HepG2 (cell line): ENCODE data around the gene HECTD4. TPM values are rescaled to one million over a fixed set of nuclear protein-coding genes. Genes with fewer than 3 reads are reported as not detected.
A peak's percentile ranks its signal among the peaks of the same experiment; 100 is the strongest.

Experiments
- AGO2 ChIP-seq: fragments of 200-400 bp; formaldehyde crosslinking; optimal IDR thresholded peaks from 2 replicates; pipeline ENCODE3; 2017; ENCODE audit warnings: mild to moderate bottlenecking, low read depth, low read length, moderate library complexity
- ATF2 ChIP-seq: sonication (generic); formaldehyde crosslinking; IDR thresholded peaks from 2 replicates; pipeline ENCODE4 v1.4.0; 2020; ENCODE audit warnings: missing genetic modification reagents
- ATF7 ChIP-seq, 2 experiments: fragments of 450-650 bp in 1 of 2; sonication (generic) in 1 of 2; formaldehyde crosslinking in 1 of 2; IDR thresholded peaks; 2 replicates each; pipeline versions ENCODE4 v1.4.0 to v1.6.1; 2016 to 2020; ENCODE audit warnings: antibody characterized with exemption in 1 of 2, mild to moderate bottlenecking in 1 of 2, missing genetic modification reagents in 1 of 2
- BRD4 ChIP-seq: sonication (generic); formaldehyde crosslinking; IDR thresholded peaks from 2 replicates; pipeline ENCODE4 v1.4.0; 2020; ENCODE audit warnings: missing genetic modification reagents
- DMAP1 ChIP-seq: IDR thresholded peaks from 2 replicates; pipeline ENCODE4 v1.6.1; 2016
- EP300 ChIP-seq, 3 experiments: sonication (generic) in 1 of 3; formaldehyde crosslinking in 1 of 3; IDR thresholded peaks; 2 replicates each; pipeline versions ENCODE4 v1.5.1 to v1.6.1; 2011 to 2020; ENCODE audit warnings: low read depth in 2 of 3, low read length in 2 of 3, borderline replicate concordance in 1 of 3, improper control_type of control experiment in 1 of 3, mild to moderate bottlenecking in 1 of 3, missing genetic modification reagents in 1 of 3, moderate library complexity in 1 of 3
- HIVEP1 ChIP-seq: sonication (generic); formaldehyde crosslinking; IDR thresholded peaks from 2 replicates; pipeline ENCODE4 v1.4.0; 2020; ENCODE audit warnings: mild to moderate bottlenecking, missing genetic modification reagents
- HOXA3 ChIP-seq: sonication (generic); formaldehyde crosslinking; IDR thresholded peaks from 2 replicates; pipeline ENCODE4 v1.5.0; 2020; ENCODE audit warnings: missing genetic modification reagents
- KDM6A ChIP-seq: IDR thresholded peaks from 2 replicates; pipeline ENCODE4 v1.6.1; 2016; ENCODE audit warnings: low read depth
- KMT2A ChIP-seq: sonication (generic); formaldehyde crosslinking; IDR thresholded peaks from 2 replicates; pipeline ENCODE4 v1.4.0; 2020; ENCODE audit warnings: missing genetic modification reagents
- NAIF1 ChIP-seq: sonication (generic); formaldehyde crosslinking; IDR thresholded peaks from 2 replicates; pipeline ENCODE4 v1.5.0; 2020; ENCODE audit warnings: mild to moderate bottlenecking, missing genetic modification reagents, borderline replicate concordance
- NCOR1 ChIP-seq: fragments of 200-600 bp; sonication (generic); IDR thresholded peaks from 2 replicates; pipeline ENCODE4 v1.7.0; 2017; ENCODE audit warnings: antibody characterized with exemption, low read length, borderline replicate concordance
- NR2F6 ChIP-seq, 2 experiments: IDR thresholded peaks; 2 replicates each; pipeline ENCODE4 v1.6.1; 2016; ENCODE audit warnings: antibody characterized with exemption in 1 of 2, mild to moderate bottlenecking in 1 of 2
- SMAD1 ChIP-seq: sonication (generic); formaldehyde crosslinking; IDR thresholded peaks from 2 replicates; pipeline ENCODE4 v1.4.0; 2020; ENCODE audit warnings: missing genetic modification reagents, low read depth, mild to moderate bottlenecking, borderline replicate concordance
- SNAPC2 ChIP-seq: sonication (generic); formaldehyde crosslinking; IDR thresholded peaks from 2 replicates; pipeline ENCODE4 v1.8.1; 2022; ENCODE audit warnings: mild to moderate bottlenecking, missing genetic modification reagents
- TEAD3 ChIP-seq: optimal IDR thresholded peaks from 2 replicates; pipeline ENCODE3; 2016; ENCODE audit warnings: borderline replicate concordance
- ZFAT ChIP-seq: sonication (generic); formaldehyde crosslinking; conservative IDR thresholded peaks from 2 replicates; pipeline ENCODE4 v1.8.1; 2023; ENCODE audit warnings: missing genetic modification reagents, inconsistent platforms
- ZNF282 ChIP-seq: fragments of 450-650 bp; IDR thresholded peaks from 2 replicates; pipeline ENCODE4 v1.6.1; 2018; ENCODE audit not compliant: partially characterized antibody
- ZNF501 ChIP-seq: sonication (generic); formaldehyde crosslinking; IDR thresholded peaks from 2 replicates; pipeline ENCODE4 v1.5.1; 2020; ENCODE audit warnings: mild to moderate bottlenecking, moderate library complexity, missing genetic modification reagents
- ZNF574 ChIP-seq: sonication (generic); formaldehyde crosslinking; IDR thresholded peaks from 2 replicates; pipeline ENCODE4 v1.4.0; 2020; ENCODE audit warnings: missing genetic modification reagents
- ZNF678 ChIP-seq: sonication (generic); formaldehyde crosslinking; IDR thresholded peaks from 2 replicates; pipeline ENCODE4 v1.4.0; 2020; ENCODE audit warnings: mild to moderate bottlenecking, missing genetic modification reagents
- ZNF816 ChIP-seq: sonication (generic); formaldehyde crosslinking; IDR thresholded peaks from 2 replicates; pipeline ENCODE4 v1.8.0; 2022; ENCODE audit warnings: missing genetic modification reagents, mild to moderate bottlenecking, borderline replicate concordance
- polyA plus RNA-seq, 8 experiments: library from polyadenylated mRNA; depleted of rRNA in 3 of 8; stranded (reverse) in 7 of 8; unstranded in 1 of 8; fragments of >200 nt; fragmentation: Illumina TruSeq in 4 of 8; extraction: Trizol in 4 of 8; gene quantifications; 2 replicates each; pipeline versions ENCODE4 v1.2.1 to v1.2.3, GENCODE V29; 2011 to 2016; ENCODE audit warnings: low read depth in 4 of 8, missing spikeins in 1 of 8, mixed read lengths in 1 of 8; ENCODE audit not compliant: insufficient read depth in 1 of 8
- total RNA-seq, 5 experiments: library from RNA; depleted of rRNA; stranded (reverse); fragments of >200 nt; fragmentation: Illumina TruSeq; extraction: Trizol; gene quantifications; 2 replicates each; pipeline ENCODE4 v1.2.3, GENCODE V29; 2016; ENCODE audit warnings: low read depth in 1 of 5
- TF ChIP-seq, protein P1 (sequence below): sonication (generic); formaldehyde crosslinking; conservative IDR thresholded peaks from 2 replicates; pipeline ENCODE4 v1.4.0; 2020; ENCODE audit warnings: missing genetic modification reagents

HECTD4 gene
- total and polyA plus RNA-seq, 2 of the 13 experiments (the other 11 are each of a cell fraction or from before 2014, with no cell fraction given) = 9.0 to 11.4 TPM

DNA sequence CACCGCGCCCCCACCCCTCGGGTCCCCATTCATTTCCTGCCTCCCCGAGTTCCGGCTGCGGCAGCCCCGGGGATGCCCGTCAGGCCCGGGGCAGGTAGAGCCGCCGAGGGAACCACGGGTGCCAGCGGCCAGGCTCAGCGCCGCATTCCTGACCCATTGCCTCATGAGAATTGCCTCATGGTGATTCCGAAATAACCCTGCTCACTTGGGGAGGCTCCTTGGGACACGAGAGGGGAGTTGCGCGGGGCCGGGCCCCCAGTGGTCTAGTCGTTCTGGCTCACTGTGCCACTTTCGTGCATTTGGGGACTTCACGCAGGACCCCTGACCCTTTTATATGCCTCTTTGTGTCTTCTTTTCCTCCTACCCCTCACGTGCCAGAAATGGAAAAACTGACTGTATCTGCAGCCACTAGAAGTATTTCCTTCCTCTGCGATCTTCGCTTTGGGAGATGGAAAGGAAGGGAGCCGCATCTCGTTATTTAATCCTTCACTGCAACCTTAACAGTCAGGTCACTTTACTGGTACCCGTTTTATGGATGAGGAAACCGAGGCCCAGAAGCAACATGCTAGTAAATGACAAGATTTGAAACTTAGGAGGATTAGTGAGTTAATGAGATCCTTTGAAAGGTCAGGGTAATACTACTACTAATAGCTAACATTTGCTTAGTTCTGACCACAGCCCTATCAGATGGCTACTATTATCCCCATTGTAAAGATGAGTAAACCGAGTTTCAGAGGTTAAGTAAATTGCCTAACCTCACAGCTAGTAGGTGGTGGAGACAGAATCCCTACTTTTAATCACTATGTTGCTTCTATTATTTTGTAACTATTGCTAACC lies 37.3 kb upstream of the HECTD4 start (continued):
- no peak for TF ChIP-seq ZNF574 (CRISPR knock-in tag)
- TF ChIP-seq HIVEP1 = no peak
- no peak for TF ChIP-seq ZNF816
- peak in 1 of 2 experiments; percentile 24; a peak in 1 of 4 replicates for TF ChIP-seq EP300 (IDR thresholded peaks at IDR 0.05; ENCODE audit: low read depth in 2 of 2, low read length in 2 of 2)
- no peak for TF ChIP-seq EP300 (CRISPR knock-in tag; IDR thresholded peaks at IDR 0.05; ENCODE audit: borderline replicate concordance)
- TF ChIP-seq NCOR1 = no peak
- peak; percentile 1; the same call in 1 of the 2 replicates for TF ChIP-seq DMAP1 (CRISPR knock-in tag)
- TF ChIP-seq SNAPC2 = no peak
- peak; percentile 19 for TF ChIP-seq TEAD3 (CRISPR knock-in tag)
- no peak for TF ChIP-seq KDM6A
- TF ChIP-seq NAIF1 (CRISPR knock-in tag) = no peak
- no peak for TF ChIP-seq ZNF678 (CRISPR knock-in tag)
- no peak for TF ChIP-seq HOXA3 (CRISPR knock-in tag)
- TF ChIP-seq ATF7 (IDR thresholded peaks at IDR 0.05) = peak; percentile 63
- no peak for TF ChIP-seq ATF7 (CRISPR knock-in tag; IDR thresholded peaks at IDR 0.05)
- no peak for TF ChIP-seq SMAD1 (CRISPR knock-in tag)
- TF ChIP-seq ZNF282 = no peak
- no peak; the same call in 1 of the 2 replicates for TF ChIP-seq BRD4 (CRISPR knock-in tag)
- 0 out of 2 replicates have a peak, but pooled peaks have one; percentile 0 for TF ChIP-seq ZFAT
- TF ChIP-seq ZNF501 (CRISPR knock-in tag) = no peak
- TF ChIP-seq NR2F6 (IDR thresholded peaks at IDR 0.05) = no peak; the same call in 1 of the 2 replicates
- TF ChIP-seq NR2F6 (CRISPR knock-in tag; IDR thresholded peaks at IDR 0.05) = 0 out of 2 replicates have a peak, but pooled peaks have one; percentile 4
- peak; percentile 5 for TF ChIP-seq AGO2
- TF ChIP-seq KMT2A (CRISPR knock-in tag) = no peak
- TF ChIP-seq ATF2 (CRISPR knock-in tag) = 0 out of 2 replicates have a peak, but pooled peaks have one; percentile 20
- TF ChIP-seq, protein P1, sequence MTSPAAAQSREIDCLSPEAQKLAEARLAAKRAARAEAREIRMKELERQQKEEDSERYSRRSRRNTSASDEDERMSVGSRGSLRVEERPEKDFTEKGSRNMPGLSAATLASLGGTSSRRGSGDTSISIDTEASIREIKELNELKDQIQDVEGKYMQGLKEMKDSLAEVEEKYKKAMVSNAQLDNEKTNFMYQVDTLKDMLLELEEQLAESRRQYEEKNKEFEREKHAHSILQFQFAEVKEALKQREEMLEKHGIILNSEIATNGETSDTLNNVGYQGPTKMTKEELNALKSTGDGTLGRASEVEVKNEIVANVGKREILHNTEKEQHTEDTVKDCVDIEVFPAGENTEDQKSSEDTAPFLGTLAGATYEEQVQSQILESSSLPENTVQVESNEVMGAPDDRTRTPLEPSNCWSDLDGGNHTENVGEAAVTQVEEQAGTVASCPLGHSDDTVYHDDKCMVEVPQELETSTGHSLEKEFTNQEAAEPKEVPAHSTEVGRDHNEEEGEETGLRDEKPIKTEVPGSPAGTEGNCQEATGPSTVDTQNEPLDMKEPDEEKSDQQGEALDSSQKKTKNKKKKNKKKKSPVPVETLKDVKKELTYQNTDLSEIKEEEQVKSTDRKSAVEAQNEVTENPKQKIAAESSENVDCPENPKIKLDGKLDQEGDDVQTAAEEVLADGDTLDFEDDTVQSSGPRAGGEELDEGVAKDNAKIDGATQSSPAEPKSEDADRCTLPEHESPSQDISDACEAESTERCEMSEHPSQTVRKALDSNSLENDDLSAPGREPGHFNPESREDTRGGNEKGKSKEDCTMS = no peak
